Stimulated activated CD8-positive, alpha-beta memory T cell treated with anti-CD3 and anti-CD28 coated beads, Interleukin-7, amount 100 ng/mL, for 48 hours (primary cell): ENCODE results near the gene KBTBD6.
"Not testable (repeated sequence)": the region's sequence is repeated elsewhere in the genome, so short reads cannot be mapped to it uniquely, and the experiment has no call there.

Source experiments
- DNase-seq, 2 donors: peaks; one replicate each; pipeline ENCODE4 v3.0.0-alpha.2; 2020; ENCODE audit warnings: low read depth in 1 of 2; ENCODE audit errors: extremely low read depth in 1 of 2

The KBTBD6 gene

DNA sequence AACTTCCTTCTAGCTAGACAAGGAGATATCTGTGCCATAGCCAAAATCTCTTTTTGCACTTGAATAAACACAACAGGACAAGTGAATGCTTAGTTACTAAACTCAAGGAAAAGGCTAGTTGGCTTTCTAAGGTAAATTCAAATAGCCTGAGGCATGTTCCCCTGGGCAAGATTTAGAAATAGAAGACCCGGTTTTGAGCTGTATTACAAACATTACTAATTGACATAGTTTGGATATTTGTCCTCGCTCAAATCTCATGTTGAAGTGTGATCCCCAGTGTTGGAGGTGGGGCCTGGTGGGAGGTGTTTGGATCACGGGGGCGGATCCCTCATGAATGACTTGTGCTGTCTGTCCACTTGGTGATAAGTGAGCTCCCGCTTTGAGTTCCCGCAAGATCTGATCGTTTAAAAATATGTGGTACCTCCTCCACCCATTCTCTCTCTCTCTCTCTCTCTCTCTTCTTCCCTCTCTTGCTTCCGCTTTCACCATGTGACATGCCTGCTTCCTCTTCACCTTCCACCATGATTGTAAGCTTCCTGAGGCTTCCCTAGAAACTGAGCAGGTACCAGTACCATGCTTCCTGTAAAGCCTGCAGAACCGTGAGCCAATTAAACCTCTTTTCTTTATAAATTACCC lies 3.9 kb upstream of the KBTBD6 start:
- no peak for DNase-seq

DNA sequence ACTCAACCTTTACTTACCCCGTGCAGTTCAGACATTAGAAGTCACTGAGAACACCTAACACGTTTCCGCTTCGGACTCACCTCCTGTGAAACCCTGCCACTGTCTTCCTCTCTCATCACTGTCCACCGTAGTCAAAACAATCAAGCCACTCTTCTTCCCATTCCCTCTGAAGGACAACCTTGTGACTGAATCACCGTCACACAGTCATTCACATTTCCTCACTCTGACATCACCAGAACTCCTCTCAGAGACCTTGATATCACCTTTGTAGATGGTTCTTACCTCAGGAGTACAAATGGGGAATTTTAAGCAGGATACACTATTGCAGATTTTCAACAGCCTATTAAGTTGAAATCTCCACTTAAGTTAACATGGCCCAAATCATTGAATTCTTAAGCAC lies 1.3 kb upstream of the KBTBD6 start:
- DNase-seq, result no peak

DNA sequence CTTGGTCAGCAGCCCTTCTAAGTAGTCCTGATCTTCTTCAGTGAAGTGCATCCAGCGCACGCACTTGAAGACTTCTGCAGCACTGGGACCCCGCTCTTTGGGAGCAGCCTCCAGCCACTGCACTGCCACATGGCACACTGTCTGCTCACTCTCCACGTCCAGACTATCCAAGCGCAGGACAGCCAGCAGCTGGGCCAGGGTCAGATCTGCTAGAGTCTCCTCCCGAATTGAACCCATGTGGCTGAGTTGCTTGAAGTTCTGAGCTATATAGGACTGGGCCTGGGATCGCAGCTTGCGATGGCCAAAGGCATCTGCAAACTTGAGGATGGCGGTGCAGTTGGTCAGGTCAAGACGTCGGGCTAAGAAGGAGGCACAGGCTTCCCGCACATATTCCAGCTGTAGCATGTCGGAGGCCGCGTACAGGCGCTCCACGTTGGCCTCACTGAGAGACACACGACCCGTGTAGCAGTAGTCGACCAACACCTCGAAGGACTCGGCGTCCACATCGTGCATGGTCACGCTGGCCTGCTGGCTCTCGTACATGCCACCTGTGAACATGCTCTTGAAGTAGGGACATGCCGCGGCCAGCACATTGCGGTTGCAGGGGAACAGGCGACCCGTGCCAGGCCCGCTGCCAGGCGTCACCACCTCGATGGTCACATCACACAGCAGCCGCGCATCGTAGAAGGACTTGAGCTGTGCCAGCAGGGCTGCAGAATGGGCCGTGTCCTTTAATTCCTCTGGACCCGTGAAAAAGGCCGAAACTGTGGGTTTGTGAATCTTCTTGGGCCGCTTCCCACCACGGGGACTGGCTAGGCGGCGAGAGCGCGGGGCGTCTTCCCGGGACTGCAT lies 716 bp downstream of the KBTBD6 start:
- DNase-seq, result peak in 1 of 2 donors; percentile 1

DNA sequence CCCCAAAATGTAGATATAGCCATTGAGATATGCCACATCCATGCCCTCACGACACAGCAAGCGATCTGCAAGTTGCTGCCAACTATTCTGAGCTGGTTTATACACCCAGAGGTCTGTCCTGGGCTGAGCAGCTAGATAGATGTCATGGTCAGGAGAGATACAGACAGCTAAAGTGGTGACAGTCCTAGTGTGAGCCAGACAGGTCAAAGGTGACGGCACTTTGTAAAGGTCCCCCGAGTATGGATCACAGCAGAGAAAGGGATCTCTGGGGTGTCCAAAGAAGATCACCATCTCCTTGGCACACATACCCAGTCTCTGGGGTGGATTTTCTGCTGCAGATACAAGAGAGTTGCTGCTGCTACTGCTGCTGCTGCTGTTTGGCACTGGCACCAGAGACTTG lies 1.4 kb downstream of the KBTBD6 start:
- DNase-seq, result not testable (repeated sequence)

DNA sequence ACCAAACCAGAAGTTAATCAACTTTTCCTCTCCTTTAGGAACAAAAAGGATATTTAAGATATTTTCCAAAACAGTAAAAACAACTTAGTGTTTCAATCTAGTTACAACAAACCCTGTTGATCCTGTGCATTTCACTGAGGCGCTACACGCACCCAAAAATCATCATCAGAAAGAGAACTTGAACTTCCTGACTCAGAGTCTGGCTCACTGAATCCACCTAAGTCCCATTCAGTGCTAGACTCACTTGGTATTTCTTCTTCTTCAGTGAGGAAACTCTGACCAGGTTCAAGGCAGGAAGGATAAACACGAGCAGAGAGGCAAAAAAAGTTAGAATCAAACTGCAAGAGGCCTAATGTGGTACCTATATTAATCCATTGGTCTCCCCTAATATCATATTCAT lies 2.2 kb downstream of the KBTBD6 start:
- DNase-seq, result no peak

DNA sequence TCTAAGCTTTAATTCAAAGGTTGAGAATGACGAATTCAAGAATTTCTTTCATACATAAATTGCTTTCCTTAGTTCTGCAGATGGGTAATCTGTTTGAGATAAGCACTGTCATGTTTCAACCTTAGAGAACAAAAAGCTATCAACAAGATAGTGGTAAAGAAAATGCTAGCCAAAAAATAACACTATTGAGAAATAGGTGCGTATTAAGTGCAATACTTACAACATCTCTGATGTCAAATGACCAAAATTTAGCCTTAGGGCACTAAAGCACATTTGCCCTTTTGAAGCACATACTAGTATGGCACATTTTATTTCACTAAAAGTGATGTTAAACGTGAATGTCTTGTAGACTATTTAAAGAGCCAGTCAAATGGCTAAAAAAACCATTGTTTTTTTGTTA lies 4.9 kb downstream of the KBTBD6 start:
- DNase-seq, result no peak

DNA sequence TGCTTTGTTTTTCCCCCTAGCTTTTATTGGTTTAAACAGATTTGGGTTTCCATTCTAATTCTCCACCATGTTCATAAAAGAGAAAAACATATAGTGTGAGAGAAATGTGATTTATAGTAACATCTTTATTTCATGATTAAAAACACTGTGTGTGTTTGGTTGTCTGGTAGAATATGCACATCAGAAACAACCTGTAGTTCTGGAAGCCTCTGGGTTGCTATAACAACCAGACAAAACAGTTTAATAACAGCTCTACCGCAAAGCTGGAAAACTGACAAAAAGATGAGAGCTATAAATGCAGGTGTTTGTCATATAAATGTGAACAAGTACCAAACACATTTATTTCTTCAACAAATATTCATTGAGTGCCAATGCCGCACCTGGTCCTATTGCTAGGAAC lies 9.8 kb downstream of the KBTBD6 start:
- DNase-seq, result no peak

DNA sequence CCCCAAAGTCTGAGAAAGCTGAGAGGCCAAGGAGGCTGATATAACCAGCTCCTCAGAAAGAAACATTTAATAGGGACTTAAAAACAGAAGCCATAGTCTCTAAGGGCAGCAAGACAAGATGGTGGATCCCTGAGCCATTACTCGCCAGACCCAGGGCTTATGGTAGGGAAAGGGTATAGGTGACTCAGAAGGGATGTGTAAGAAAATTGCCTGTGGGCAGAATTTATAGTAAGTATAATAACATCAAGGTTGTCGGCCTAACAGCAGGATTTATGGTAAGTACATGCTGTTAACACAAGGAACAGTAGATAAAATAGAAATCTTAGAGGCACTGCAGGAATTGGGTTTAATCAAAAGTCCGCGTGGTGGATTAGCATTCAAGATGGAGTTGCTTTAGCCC lies 14.7 kb downstream of the KBTBD6 start:
- DNase-seq, result no peak

DNA sequence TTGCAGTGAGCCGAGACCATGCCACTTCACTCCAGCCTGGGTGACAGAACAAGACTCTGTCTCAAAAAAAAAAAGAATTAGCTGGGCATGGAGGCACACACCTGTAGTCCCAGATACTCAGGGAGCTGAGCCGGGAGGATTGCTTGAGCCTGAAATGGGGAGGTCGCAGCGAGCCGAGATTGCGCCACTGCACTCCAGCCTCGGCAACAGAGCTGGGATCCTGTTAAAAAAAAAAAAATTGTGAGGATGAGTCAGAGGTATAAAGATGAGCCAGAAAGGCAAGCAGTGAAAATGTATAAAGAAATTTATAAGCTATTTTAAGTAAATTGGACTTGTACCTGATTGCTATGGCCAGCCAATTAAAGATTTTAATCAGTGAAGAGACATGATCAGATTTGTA lies 21.1 kb downstream of the KBTBD6 start:
- DNase-seq, result no peak

DNA sequence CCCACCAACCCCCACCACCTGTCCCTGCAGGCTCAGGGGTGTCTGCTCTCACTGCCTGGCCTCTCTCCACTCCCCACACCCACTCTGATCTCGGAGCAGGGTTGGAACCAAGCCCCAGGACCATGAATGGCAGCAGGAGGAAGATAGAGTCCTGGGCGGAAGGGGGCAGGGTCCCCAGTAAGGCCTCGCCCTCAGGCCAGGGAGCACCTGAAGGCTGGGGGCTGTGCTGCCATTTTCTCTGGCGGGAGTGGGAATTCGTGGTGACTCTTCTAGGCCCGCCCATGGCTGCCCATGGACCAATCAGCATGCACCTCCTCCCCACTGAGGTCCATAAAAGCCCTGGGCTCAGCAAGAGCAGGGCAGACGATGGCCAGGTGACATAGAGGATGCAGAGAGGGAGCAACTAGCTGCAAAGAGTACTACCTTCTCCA lies 25.0 kb downstream of the KBTBD6 start:
- no peak for DNase-seq

DNA sequence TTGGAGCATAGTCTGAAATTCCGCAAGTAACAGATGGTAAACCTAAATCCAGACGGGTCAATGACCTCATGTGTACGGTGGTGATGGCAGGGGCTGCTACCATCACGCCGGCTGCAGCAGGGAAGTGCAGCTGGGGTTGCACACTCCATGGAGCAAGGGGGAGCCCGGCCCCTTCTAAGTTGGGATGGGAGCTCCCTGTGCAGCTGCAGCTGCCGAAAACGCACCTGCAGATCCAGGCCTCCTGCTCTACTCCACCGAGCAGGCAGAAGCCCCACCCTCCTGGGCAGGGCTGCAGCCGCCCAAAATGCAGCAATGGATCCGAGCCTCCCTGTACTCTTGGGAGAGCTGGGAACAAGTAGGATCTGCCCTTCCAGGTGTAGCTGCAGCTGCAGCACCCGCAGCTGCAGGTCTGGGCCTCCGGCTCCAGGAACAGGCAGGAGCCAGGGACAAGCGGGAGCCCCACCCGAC lies 25.5 kb downstream of the KBTBD6 start:
- DNase-seq, result no peak

DNA sequence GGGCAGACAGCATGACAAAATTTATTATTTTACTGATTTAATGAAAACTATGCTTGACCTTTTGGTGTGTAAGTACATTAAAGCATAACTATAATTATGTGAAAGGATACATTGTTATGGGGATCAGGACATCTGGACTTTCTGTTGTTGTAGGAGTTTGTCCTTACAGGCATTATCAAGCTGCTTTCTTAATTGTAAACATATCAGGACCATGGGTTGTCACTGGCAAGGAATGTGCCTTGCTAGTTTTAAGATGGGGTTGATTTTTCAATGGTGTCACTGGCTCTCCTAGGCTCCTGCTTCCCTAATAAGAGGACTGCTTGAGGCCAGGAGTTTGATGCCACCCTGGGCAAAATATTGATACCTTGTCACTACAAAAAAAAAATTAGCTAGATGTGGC lies 32.6 kb downstream of the KBTBD6 start:
- no peak for DNase-seq

DNA sequence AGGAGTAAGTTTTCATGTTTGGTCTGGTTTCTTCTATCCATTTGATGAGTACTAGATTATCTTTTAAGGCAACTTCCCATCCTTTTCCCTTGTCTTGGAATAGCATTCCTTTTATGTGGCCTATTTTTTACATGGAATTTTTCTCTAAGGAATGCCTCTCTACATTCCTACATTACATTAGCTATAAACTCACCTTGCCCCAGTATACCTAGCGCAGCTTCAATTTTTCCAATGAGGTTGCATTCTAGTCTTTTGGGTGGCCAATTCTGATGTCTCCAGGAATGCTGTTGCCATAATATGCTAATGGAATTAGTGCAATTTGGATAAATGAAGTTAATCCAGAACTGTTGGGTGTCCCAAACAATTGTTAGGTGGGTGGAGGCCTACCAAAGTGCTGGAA lies 33.8 kb downstream of the KBTBD6 start:
- no peak for DNase-seq

DNA sequence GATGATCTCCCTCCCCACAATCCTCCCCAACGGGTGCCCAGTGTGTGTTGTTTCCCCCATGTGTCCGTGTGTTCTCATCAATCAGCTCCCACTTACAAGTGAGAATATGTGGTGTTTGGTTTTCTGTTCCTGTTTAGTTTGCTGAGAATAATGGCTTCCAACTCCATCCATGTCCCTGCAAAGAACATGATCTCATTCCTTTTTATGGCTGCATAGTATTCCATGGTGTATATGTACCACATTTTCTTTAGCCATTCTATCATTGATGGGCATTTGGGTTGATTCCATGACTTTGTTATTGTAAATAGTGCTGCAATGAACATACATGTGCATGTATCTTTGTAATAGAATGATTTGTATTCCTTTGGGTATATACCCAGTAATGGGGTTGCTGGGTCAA lies 36.9 kb downstream of the KBTBD6 start:
- DNase-seq, result not testable (repeated sequence)

DNA sequence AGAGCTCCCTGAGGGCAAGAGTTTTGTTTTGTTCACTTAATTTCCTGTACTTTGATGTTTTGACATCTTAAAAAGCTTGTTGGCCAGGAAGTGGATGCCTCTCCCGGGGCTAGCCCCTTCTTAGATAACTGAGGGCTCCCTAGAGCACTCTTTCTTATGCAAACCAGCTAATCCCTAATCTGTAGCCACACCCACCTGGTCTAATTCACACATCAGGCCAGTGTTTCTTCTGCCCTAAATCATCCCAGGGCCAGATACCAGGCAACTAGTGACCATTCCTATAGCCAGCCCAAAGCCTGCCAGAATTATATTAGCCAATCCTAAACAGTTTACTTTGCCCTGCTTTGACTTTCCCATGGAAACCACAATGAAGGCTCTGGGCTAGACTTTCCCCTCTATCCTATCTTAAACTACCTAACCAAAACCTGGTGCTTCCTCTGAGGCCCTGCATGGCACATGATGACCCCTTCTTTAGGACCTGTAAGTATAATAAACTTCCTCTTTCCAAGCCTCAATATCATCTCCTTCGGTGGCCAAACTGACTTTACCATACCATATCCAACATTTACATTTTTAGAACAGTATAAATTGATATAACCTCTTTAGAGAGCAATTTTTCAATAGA lies 46.5 kb downstream of the KBTBD6 start:
- DNase-seq, result no peak

DNA sequence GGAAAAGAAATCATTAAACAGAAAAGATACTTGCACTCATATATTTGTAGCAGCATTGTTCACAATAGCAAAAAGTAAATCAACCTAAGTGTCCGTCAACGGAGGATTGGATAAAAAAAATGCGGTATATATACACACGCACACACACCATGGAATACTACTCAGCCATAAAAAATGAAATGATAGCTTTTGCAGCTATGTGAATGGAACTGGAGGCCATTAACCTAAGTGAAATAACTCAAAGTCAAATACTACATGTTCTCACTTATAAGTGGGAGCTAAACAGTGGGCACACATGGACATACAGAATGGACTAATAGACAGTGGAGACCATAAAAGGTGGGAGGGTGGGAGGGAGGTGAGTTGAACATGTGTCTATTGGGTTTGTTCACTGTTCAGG lies 52.9 kb downstream of the KBTBD6 start:
- no peak for DNase-seq
